Hepatocyte (in vitro differentiated cells): ENCODE measurements around the gene ZNF792.
"Not testable (repeated sequence)": the region's sequence is repeated elsewhere in the genome, so short reads cannot be mapped to it uniquely, and the experiment has no call there.

ENCODE experiments used
- EZH2 ChIP-seq: fragments of 200-600 bp; sonication (generic); IDR thresholded peaks from 2 replicates; pipeline ENCODE4 v1.6.1; 2016; ENCODE audit warnings: antibody characterized with exemption, mild to moderate bottlenecking, borderline replicate concordance
- EZH2phosphoT487 ChIP-seq: fragments of 200-600 bp; sonication (generic); IDR thresholded peaks from one replicate; pipeline ENCODE4 v1.6.1; 2018; ENCODE audit warnings: antibody characterized with exemption, mild to moderate bottlenecking, low read depth, moderate library complexity; ENCODE audit not compliant: unreplicated experiment, severe bottlenecking

DNA sequence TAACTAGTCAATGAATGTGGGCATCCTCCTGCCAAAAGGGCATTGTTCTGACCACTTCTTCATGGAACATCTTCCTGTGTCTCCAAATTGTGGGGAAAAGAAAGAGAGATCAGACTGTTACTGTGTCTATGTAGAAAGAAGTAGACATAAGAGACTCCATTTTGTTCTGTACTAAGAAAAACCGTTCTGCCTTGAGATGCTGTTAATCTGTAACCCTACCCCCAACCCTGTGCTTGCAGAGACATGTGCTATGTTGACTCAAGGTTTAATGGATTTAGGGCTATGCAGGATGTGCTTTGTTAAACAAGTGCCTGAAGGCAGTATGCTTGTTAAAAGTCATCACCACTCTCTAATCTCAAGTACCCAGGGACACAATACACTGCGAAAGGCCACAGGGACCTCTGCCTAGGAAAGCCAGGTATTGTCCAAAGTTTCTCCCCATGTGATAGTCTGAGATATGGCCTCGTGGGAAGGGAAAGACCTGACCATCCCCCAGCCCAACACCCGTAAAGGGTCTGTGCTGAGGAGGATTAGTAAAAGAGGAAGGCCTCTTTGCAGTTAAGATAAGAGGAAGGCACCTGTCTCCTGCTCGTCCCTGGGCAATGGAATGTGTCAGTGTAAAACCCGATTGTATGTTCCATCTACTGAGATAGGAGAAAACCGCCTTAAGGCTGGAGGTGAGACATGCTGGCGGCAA lies 43.8 kb downstream of the ZNF792 start:
- TF ChIP-seq EZH2, EZH2phosphoT487: not testable (repeated sequence)
